H9 (cell line): ENCODE results near the gene ZNF423. TPM values are rescaled to one million over a fixed set of nuclear protein-coding genes. Genes with fewer than 3 reads are reported as not detected.

Experiments used
- DNase-seq: peaks from one replicate; pipeline ENCODE4 v3.0.0-alpha.2; 2017
- H2AFZ ChIP-seq: one replicate; pipeline ENCODE4 v1.6.1; 2013; ENCODE audit warnings: mild to moderate bottlenecking, low read length, control low read depth, moderate library complexity
- H2AK5ac ChIP-seq: 2 replicates; pipeline ENCODE4 v1.6.1; 2013; ENCODE audit warnings: low read length, control low read depth, mixed read lengths; ENCODE audit not compliant: insufficient read length
- H2BK120ac ChIP-seq: one replicate; pipeline ENCODE4 v1.6.1; 2013; ENCODE audit warnings: low read depth, mild to moderate bottlenecking, low read length, control low read depth, inconsistent platforms; ENCODE audit not compliant: poor library complexity, severe bottlenecking
- H2BK12ac ChIP-seq: 2 replicates; pipeline ENCODE4 v1.6.1; 2013; ENCODE audit warnings: low read length, control low read depth, mixed read lengths, low read depth; ENCODE audit not compliant: insufficient read length
- H2BK15ac ChIP-seq: 2 replicates; pipeline ENCODE4 v1.6.1; 2013; ENCODE audit warnings: low read depth, low read length, control low read depth
- H2BK20ac ChIP-seq: one replicate; pipeline ENCODE4 v1.6.1; 2013; ENCODE audit warnings: low read depth, mild to moderate bottlenecking, low read length, control low read depth, inconsistent platforms; ENCODE audit not compliant: poor library complexity, severe bottlenecking
- H2BK5ac ChIP-seq: 2 replicates; pipeline ENCODE4 v1.6.1; 2013; ENCODE audit warnings: low read length, control low read depth, mixed read lengths; ENCODE audit not compliant: insufficient read length
- H3K14ac ChIP-seq: 2 replicates; pipeline ENCODE4 v1.6.1; 2013; ENCODE audit warnings: low read length, control low read depth; ENCODE audit not compliant: insufficient read depth
- H3K18ac ChIP-seq: 2 replicates; pipeline ENCODE4 v1.6.1; 2013; ENCODE audit warnings: low read depth, mild to moderate bottlenecking, mixed read lengths, low read length, control low read depth; ENCODE audit not compliant: insufficient read length
- H3K23ac ChIP-seq: 2 replicates; pipeline ENCODE4 v1.6.1; 2013; ENCODE audit warnings: low read length, control low read depth, mixed read lengths, low read depth; ENCODE audit not compliant: insufficient read length
- H3K23me2 ChIP-seq: 2 replicates; pipeline ENCODE4 v1.6.1; 2013; ENCODE audit warnings: low read depth, mild to moderate bottlenecking, mixed read lengths, low read length, control low read depth; ENCODE audit not compliant: insufficient read length, poor library complexity, severe bottlenecking
- H3K27ac ChIP-seq: 2 replicates; pipeline ENCODE4 v1.5.1; 2013; ENCODE audit warnings: low read length, control low read depth, mixed read lengths, low read depth; ENCODE audit not compliant: insufficient read length
- H3K27me3 ChIP-seq: 2 replicates; pipeline ENCODE4 v1.6.1; 2013; ENCODE audit warnings: low read length, control low read depth, inconsistent platforms; ENCODE audit not compliant: insufficient read depth
- H3K4ac ChIP-seq: 2 replicates; pipeline ENCODE4 v1.6.1; 2013; ENCODE audit warnings: low read depth, mild to moderate bottlenecking, control low read depth, inconsistent platforms, low read length, moderate library complexity
- H3K4me1 ChIP-seq: 2 replicates; pipeline ENCODE4 v1.6.1; 2013; ENCODE audit warnings: low read length, control low read depth, inconsistent platforms; ENCODE audit not compliant: insufficient read depth
- H3K4me2 ChIP-seq: 2 replicates; pipeline ENCODE4 v1.6.1; 2013; ENCODE audit warnings: low read length, control low read depth, mixed read lengths; ENCODE audit not compliant: insufficient read length, insufficient read depth
- H3K56ac ChIP-seq: 2 replicates; pipeline ENCODE4 v1.6.1; 2013; ENCODE audit warnings: low read depth, mild to moderate bottlenecking, mixed read lengths, low read length, control low read depth; ENCODE audit not compliant: insufficient read length
- H3K79me1 ChIP-seq: 2 replicates; pipeline ENCODE4 v1.6.1; 2013; ENCODE audit warnings: low read depth, mild to moderate bottlenecking, moderate library complexity, low read length, control low read depth, inconsistent platforms; ENCODE audit not compliant: insufficient read depth, poor library complexity, severe bottlenecking
- H3K79me2 ChIP-seq: 2 replicates; pipeline ENCODE4 v1.6.1; 2013; ENCODE audit warnings: low read length, control low read depth, inconsistent platforms; ENCODE audit not compliant: insufficient read depth
- H3K9ac ChIP-seq: 2 replicates; pipeline ENCODE4 v1.6.1; 2013; ENCODE audit warnings: low read length, control low read depth, mixed read lengths; ENCODE audit not compliant: insufficient read length; ENCODE audit errors: extremely low read depth
- H3K9me3 ChIP-seq: one replicate; pipeline ENCODE4 v1.6.1; 2013; ENCODE audit warnings: low read depth, low read length, inconsistent platforms; ENCODE audit not compliant: control insufficient read depth
- H3T11ph ChIP-seq: one replicate; pipeline ENCODE4 v1.6.1; 2013; ENCODE audit warnings: mild to moderate bottlenecking, low read length, control low read depth, inconsistent platforms
- H4K20me1 ChIP-seq: one replicate; pipeline ENCODE4 v1.6.1; 2013; ENCODE audit not compliant: control insufficient read depth, insufficient read length, insufficient read depth
- H4K5ac ChIP-seq: 2 replicates; pipeline ENCODE4 v1.6.1; 2013; ENCODE audit warnings: low read depth, mild to moderate bottlenecking, mixed read lengths, low read length, control low read depth; ENCODE audit not compliant: insufficient read length
- H4K8ac ChIP-seq: replicated peaks from 2 replicates; pipeline ENCODE4 v1.6.1; 2013; ENCODE audit warnings: low read length, control low read depth, mixed read lengths, low read depth; ENCODE audit not compliant: insufficient read length
- H4K91ac ChIP-seq: 2 replicates; pipeline ENCODE4 v1.6.1; 2013; ENCODE audit warnings: low read depth, mild to moderate bottlenecking, moderate library complexity, mixed read lengths, low read length, control low read depth; ENCODE audit not compliant: insufficient read length
- H3K27ac Mint-ChIP-seq, 3 experiments: 2 replicates in 2 of 3; 3 replicates in 1 of 3; pipeline ENCODE4 v1.8.0; 2020 to 2021; ENCODE audit warnings: mixed read lengths in 3 of 3, mild to moderate bottlenecking in 1 of 3, moderate library complexity in 1 of 3
- H3K27me3 Mint-ChIP-seq: 2 replicates; pipeline ENCODE4 v1.8.0; 2021; ENCODE audit warnings: low read depth, mild to moderate bottlenecking, moderate library complexity, mixed read lengths
- H3K36me3 Mint-ChIP-seq, 3 experiments: 2 replicates in 2 of 3; 3 replicates in 1 of 3; pipeline ENCODE4 v1.8.0; 2020 to 2021; ENCODE audit warnings: low read depth in 3 of 3, mixed read lengths in 3 of 3; ENCODE audit not compliant: insufficient read depth in 1 of 3
- H3K4me1 Mint-ChIP-seq, 2 experiments: 2 replicates each; pipeline ENCODE4 v1.8.0; 2020; ENCODE audit warnings: mixed read lengths in 2 of 2
- H3K4me3 Mint-ChIP-seq, 2 experiments: 2 replicates in 1 of 2; 3 replicates in 1 of 2; pipeline ENCODE4 v1.8.0; 2020 to 2021; ENCODE audit warnings: mild to moderate bottlenecking in 2 of 2, mixed read lengths in 2 of 2, moderate library complexity in 1 of 2
- H3K9me3 Mint-ChIP-seq, 2 experiments: 2 replicates in 1 of 2; 3 replicates in 1 of 2; pipeline ENCODE4 v1.8.0; 2020; ENCODE audit warnings: mild to moderate bottlenecking in 2 of 2, mixed read lengths in 2 of 2, moderate library complexity in 1 of 2
- WGBS: extraction: QIAGEN DNeasy Blood & Tissue Kit; methylation state at CpG from one replicate; pipeline ENCODE4 v1.1.7; 2013; ENCODE audit warnings: missing lambda C conversion rate, low lambda C conversion rate, mixed read lengths; ENCODE audit not compliant: insufficient read length; ENCODE audit errors: extremely low coverage; 5-methylcytosine and 5-hydroxymethylcytosine counted together
- total RNA-seq: library from RNA; stranded (reverse); gene quantifications from 2 replicates; pipeline ENCODE4 v1.2.1, GENCODE V29; 2021
- TF ChIP-seq, protein P1 (sequence below): fragments of 200-600 bp; sonication (generic); conservative IDR thresholded peaks from 3 replicates; pipeline ENCODE4 v1.8.0; 2021; ENCODE audit warnings: antibody characterized with exemption, mild to moderate bottlenecking

The ZNF423 gene
- total RNA-seq, 1 experiment from 2014 or later, result 51.5 TPM

DNA sequence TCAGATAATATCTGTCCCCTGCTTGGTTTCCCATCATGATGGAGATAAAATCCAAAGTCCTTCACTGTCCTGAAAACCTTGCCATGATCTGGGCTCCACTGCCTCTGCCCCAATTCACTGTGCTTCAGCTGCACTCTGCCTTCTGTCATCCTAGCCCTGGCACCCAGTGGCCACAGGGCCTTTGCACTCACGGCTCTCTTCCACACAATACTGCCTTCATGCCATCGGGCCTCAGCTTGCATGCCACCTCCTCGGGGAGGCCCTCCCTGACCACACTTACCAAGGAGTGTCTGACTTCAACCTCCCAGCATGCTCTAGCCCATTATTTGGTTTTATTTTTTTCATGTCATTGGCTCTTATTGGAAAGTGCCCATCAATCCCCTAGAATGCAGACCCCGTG is 336.2 kb downstream of the ZNF423 start:
- WGBS, result no CpG with 5 or more reads among the region's 4 CpGs
- H2AFZ ChIP-seq, result no peak overlapping the region
- peaks cover 9 to 26% (median 14%) of the 10 kb centered on the region in 3 experiments; a peak in 6 of 7 replicates for H3K36me3 Mint-ChIP-seq

More for the DNA sequence above, 336.2 kb downstream of the ZNF423 start:
- no peaks in the 10 kb centered on the region for H4K20me1 ChIP-seq
- H2AK5ac ChIP-seq, result no peak overlapping the region
- H3K27me3 Mint-ChIP-seq, result no peaks in the 10 kb centered on the region
- H3K4me1 Mint-ChIP-seq, result peaks cover 5 to 6% of the 10 kb centered on the region in 2 experiments
- no peak overlapping the region for H2BK15ac ChIP-seq
- H2BK12ac ChIP-seq, result no peak overlapping the region
- H3K23me2 ChIP-seq, result no peaks in the 10 kb centered on the region
- H3K23ac ChIP-seq, result no peak overlapping the region
- H3K27ac ChIP-seq, result no peak overlapping the region
- no peak overlapping the region for H4K8ac ChIP-seq
- no peak overlapping the region for H3K18ac ChIP-seq
- no peak overlapping the region for H2BK120ac ChIP-seq
- H4K5ac ChIP-seq, result no peak overlapping the region
- H3K9me3 Mint-ChIP-seq, result no peaks in the 10 kb centered on the region
- no peak overlapping the region for H3K56ac ChIP-seq
- DNase-seq, result no peak
- no peaks in the 10 kb centered on the region for H3K27me3 ChIP-seq
- H3K4me1 ChIP-seq, result no peaks in the 10 kb centered on the region
- TF ChIP-seq, protein P1, sequence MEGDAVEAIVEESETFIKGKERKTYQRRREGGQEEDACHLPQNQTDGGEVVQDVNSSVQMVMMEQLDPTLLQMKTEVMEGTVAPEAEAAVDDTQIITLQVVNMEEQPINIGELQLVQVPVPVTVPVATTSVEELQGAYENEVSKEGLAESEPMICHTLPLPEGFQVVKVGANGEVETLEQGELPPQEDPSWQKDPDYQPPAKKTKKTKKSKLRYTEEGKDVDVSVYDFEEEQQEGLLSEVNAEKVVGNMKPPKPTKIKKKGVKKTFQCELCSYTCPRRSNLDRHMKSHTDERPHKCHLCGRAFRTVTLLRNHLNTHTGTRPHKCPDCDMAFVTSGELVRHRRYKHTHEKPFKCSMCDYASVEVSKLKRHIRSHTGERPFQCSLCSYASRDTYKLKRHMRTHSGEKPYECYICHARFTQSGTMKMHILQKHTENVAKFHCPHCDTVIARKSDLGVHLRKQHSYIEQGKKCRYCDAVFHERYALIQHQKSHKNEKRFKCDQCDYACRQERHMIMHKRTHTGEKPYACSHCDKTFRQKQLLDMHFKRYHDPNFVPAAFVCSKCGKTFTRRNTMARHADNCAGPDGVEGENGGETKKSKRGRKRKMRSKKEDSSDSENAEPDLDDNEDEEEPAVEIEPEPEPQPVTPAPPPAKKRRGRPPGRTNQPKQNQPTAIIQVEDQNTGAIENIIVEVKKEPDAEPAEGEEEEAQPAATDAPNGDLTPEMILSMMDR, result no peak
- H3K27ac Mint-ChIP-seq, result no peak overlapping the region; a peak in 1 of 7 replicates
- no peak overlapping the region for H3T11ph ChIP-seq
- no peak overlapping the region for H4K91ac ChIP-seq
- H2BK5ac ChIP-seq, result no peak overlapping the region
- no peak overlapping the region for H3K14ac ChIP-seq
- H3K9me3 ChIP-seq, result no peaks in the 10 kb centered on the region
- H3K9ac ChIP-seq, result no peak overlapping the region
- H3K79me2 ChIP-seq, result no peaks in the 10 kb centered on the region
- no peaks in the 10 kb centered on the region for H3K79me1 ChIP-seq
- no peak overlapping the region for H3K4ac ChIP-seq
- no peak overlapping the region for H3K4me2 ChIP-seq
- no peak overlapping the region for H3K4me3 Mint-ChIP-seq
- H2BK20ac ChIP-seq, result no peak overlapping the region
